ENCODE data around the gene METTL1. TPM values are rescaled to one million over a fixed set of nuclear protein-coding genes. Genes with fewer than 3 reads are reported as not detected.

Gene METTL1
- total RNA-seq, 2 donors from 2014 or later, result 26.1 to 28.7 TPM

- Mint-ChIP-seq H3K27me3 (ENCODE audit: insufficient read depth) (peaks cover 74% of the 10 kb centered on the region), H3K4me3 (no peak overlapping the region), H3K27ac (no peak overlapping the region), H3K36me3 (ENCODE audit: low read depth) (peaks cover 20% of the 10 kb centered on the region), H3K9me3 (peaks cover 2% of the 10 kb centered on the region), H3K4me1 (peaks cover 4% of the 10 kb centered on the region)
- TF ChIP-seq, protein P1, sequence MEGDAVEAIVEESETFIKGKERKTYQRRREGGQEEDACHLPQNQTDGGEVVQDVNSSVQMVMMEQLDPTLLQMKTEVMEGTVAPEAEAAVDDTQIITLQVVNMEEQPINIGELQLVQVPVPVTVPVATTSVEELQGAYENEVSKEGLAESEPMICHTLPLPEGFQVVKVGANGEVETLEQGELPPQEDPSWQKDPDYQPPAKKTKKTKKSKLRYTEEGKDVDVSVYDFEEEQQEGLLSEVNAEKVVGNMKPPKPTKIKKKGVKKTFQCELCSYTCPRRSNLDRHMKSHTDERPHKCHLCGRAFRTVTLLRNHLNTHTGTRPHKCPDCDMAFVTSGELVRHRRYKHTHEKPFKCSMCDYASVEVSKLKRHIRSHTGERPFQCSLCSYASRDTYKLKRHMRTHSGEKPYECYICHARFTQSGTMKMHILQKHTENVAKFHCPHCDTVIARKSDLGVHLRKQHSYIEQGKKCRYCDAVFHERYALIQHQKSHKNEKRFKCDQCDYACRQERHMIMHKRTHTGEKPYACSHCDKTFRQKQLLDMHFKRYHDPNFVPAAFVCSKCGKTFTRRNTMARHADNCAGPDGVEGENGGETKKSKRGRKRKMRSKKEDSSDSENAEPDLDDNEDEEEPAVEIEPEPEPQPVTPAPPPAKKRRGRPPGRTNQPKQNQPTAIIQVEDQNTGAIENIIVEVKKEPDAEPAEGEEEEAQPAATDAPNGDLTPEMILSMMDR (conservative IDR thresholded peaks at IDR 0.05), result no peak
- DNase-seq, result peak; percentile 42
- H3K9ac ChIP-seq (ENCODE audit: extremely low read depth, low read length, poor library complexity, severe bottlenecking), result no peak overlapping the region
- no peaks in the 10 kb centered on the region for H3K4me1 ChIP-seq (ENCODE audit: control insufficient read depth, insufficient read depth, low read length)
- peaks cover 75% of the 10 kb centered on the region for H3K27me3 ChIP-seq (ENCODE audit: control insufficient read depth, insufficient read depth, low read length, poor library complexity, severe bottlenecking)
- no peak overlapping the region for H3K4me3 ChIP-seq (ENCODE audit: low read length)
- 56 to 100% methylated on average over 1 to 5 of the region's 11 CpGs for WGBS, 2 experiments (ENCODE audit: insufficient coverage in 1 of 2, insufficient read length in 1 of 2)
- H3K27ac ChIP-seq (ENCODE audit: low read depth, low read length), result no peak overlapping the region
- H3K9me3 ChIP-seq (ENCODE audit: control insufficient read depth, low read length), result no peaks in the 10 kb centered on the region
- H3K36me3 ChIP-seq (ENCODE audit: control insufficient read depth, insufficient read depth, low read length), result peaks cover 8% of the 10 kb centered on the region
These were observed 46.8 kb downstream of the METTL1 start for GRCh38 chr12:57724936-57725740.

DNA sequence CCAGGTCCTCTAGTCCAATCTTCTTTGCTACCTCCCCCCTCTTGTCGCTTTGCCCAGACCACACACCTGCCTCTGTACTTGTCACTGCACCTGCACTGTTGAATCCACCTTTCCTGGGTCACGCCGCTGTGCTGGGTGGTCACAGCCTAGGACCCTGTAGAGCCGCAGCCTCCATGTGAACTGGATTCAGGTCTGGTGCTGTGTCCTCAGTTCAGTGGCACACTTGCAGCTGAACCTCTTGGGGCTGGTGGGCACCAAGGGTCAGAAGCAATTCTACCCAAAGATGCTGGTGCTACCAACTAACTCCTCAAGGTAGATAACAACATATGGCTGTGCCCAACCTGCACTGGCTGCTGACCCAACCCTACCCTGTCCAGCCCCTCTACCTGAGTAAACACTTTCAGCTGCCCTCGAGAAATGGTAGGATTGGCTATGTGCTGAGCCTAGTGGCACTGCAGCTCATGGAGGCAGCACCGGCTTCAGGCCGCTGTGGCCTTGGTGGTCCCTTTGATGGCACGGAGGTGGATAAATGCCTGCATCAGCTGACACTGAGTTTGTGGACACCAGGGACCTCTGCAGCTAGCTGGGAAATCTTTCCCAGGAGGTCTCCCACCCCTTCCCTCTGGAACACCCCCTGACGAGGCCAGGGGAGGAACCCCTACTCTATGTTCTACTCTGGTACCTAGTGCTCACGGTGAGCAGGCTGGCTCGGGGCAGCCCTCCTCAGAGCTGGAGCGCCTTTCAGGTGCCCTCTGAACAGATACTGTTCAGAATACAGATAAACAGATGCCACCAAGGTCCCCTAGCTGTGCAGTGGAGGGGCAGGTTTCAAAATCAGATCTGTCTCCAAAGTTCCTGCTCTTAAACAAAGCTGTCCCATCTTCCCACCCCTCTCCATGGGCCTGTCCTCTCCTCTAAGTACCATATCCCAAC lies 47.6 kb downstream of the METTL1 start:
- H3K27me3 Mint-ChIP-seq (ENCODE audit: insufficient read depth), result peaks cover 66% of the 10 kb centered on the region
- TF ChIP-seq, protein P1 (conservative IDR thresholded peaks at IDR 0.05), result no peak
- no peak overlapping the region for H3K9ac ChIP-seq (ENCODE audit: extremely low read depth, low read length, poor library complexity, severe bottlenecking)
- H3K27me3 ChIP-seq (ENCODE audit: control insufficient read depth, insufficient read depth, low read length, poor library complexity, severe bottlenecking), result peaks cover 66% of the 10 kb centered on the region
- no peaks in the 10 kb centered on the region for H3K4me1 ChIP-seq (ENCODE audit: control insufficient read depth, insufficient read depth, low read length)
- H3K27ac Mint-ChIP-seq, result no peak overlapping the region
- H3K27ac ChIP-seq (ENCODE audit: low read depth, low read length), result no peak overlapping the region
- DNase-seq, result peak; percentile 44
- H3K4me3 ChIP-seq (ENCODE audit: low read length), result no peak overlapping the region
- H3K4me3 Mint-ChIP-seq, result no peak overlapping the region
- peaks cover 2% of the 10 kb centered on the region for H3K9me3 Mint-ChIP-seq
- H3K36me3 Mint-ChIP-seq (ENCODE audit: low read depth), result peaks cover 25% of the 10 kb centered on the region
- 85 to 96% methylated on average over 11 to 12 of the region's 12 CpGs for WGBS, 2 experiments (ENCODE audit: insufficient coverage in 1 of 2, insufficient read length in 1 of 2)
- H3K36me3 ChIP-seq (ENCODE audit: control insufficient read depth, insufficient read depth, low read length), result peaks cover 13% of the 10 kb centered on the region
- H3K4me1 Mint-ChIP-seq, result peaks cover 4% of the 10 kb centered on the region
- no peaks in the 10 kb centered on the region for H3K9me3 ChIP-seq (ENCODE audit: control insufficient read depth, low read length)

- peaks cover 59% of the 10 kb centered on the region for H3K27me3 Mint-ChIP-seq (ENCODE audit: insufficient read depth)
- no peaks in the 10 kb centered on the region for H3K9me3 ChIP-seq (ENCODE audit: control insufficient read depth, low read length)
- no peak overlapping the region for H3K27ac ChIP-seq (ENCODE audit: low read depth, low read length)
- no peaks in the 10 kb centered on the region for H3K4me1 ChIP-seq (ENCODE audit: control insufficient read depth, insufficient read depth, low read length)
- no peak overlapping the region for H3K4me3 Mint-ChIP-seq
- peaks cover 2% of the 10 kb centered on the region for H3K9me3 Mint-ChIP-seq
- no peak overlapping the region for H3K27ac Mint-ChIP-seq
- peaks cover 4% of the 10 kb centered on the region for H3K4me1 Mint-ChIP-seq
- 75% methylated on average over 1 of the region's 2 CpGs; no CpG with 5 or more reads in 1 of the 2 experiments for WGBS, 2 experiments (ENCODE audit: insufficient coverage in 1 of 2, insufficient read length in 1 of 2)
- no peak overlapping the region for H3K9ac ChIP-seq (ENCODE audit: extremely low read depth, low read length, poor library complexity, severe bottlenecking)
- H3K36me3 Mint-ChIP-seq (ENCODE audit: low read depth), result peaks cover 31% of the 10 kb centered on the region
- TF ChIP-seq, protein P1 (conservative IDR thresholded peaks at IDR 0.05), result no peak
- no peak for DNase-seq
- H3K4me3 ChIP-seq (ENCODE audit: low read length), result no peak overlapping the region
- H3K36me3 ChIP-seq (ENCODE audit: control insufficient read depth, insufficient read depth, low read length), result peaks cover 18% of the 10 kb centered on the region
- H3K27me3 ChIP-seq (ENCODE audit: control insufficient read depth, insufficient read depth, low read length, poor library complexity, severe bottlenecking), result peaks cover 59% of the 10 kb centered on the region
These were observed 48.3 kb downstream of the METTL1 start for GRCh38 chr12:57723630-57723962.
